Mesenchymal stem cell (in vitro differentiated cells and primary cell): Measurements from ENCODE around the gene MICAL2.

ENCODE experiments used
- DNase-seq: peaks from one replicate; pipeline ENCODE4 v3.0.0-alpha.2; 2013
- H2AFZ ChIP-seq: one replicate; pipeline ENCODE4 v1.6.1; 2013; ENCODE audit warnings: low read depth, mild to moderate bottlenecking, control low read depth, inconsistent platforms, low read length, moderate library complexity
- H2AK5ac ChIP-seq: 2 replicates; pipeline ENCODE4 v1.6.1; 2013; ENCODE audit warnings: low read length, moderate library complexity, mild to moderate bottlenecking, inconsistent platforms; ENCODE audit not compliant: severe bottlenecking
- H2BK120ac ChIP-seq: one replicate; pipeline ENCODE4 v1.6.1; 2013; ENCODE audit warnings: low read depth, mild to moderate bottlenecking, inconsistent platforms, low read length, moderate library complexity
- H2BK12ac ChIP-seq, 2 experiments: one replicate each; pipeline ENCODE4 v1.6.1; 2013; ENCODE audit warnings: inconsistent platforms in 2 of 2, low read length in 2 of 2, mild to moderate bottlenecking in 2 of 2, moderate library complexity in 2 of 2, control low read depth in 1 of 2
- H2BK15ac ChIP-seq: one replicate; pipeline ENCODE4 v1.6.1; 2013; ENCODE audit warnings: mild to moderate bottlenecking, low read depth, inconsistent platforms; ENCODE audit not compliant: poor library complexity, severe bottlenecking
- H2BK5ac ChIP-seq: 2 replicates; pipeline ENCODE4 v1.6.1; 2013; ENCODE audit warnings: low read depth, mild to moderate bottlenecking, low read length, control low read depth, inconsistent platforms; ENCODE audit not compliant: poor library complexity, severe bottlenecking
- H3K14ac ChIP-seq, 2 experiments: one replicate each; pipeline ENCODE4 v1.6.1; 2013; ENCODE audit warnings: inconsistent platforms in 2 of 2, low read length in 2 of 2, control low read depth in 1 of 2, mild to moderate bottlenecking in 1 of 2, moderate library complexity in 1 of 2
- H3K18ac ChIP-seq, 2 experiments: one replicate each; pipeline ENCODE4 v1.6.1; 2013; ENCODE audit warnings: inconsistent platforms in 2 of 2, low read length in 2 of 2, control low read depth in 1 of 2, low read depth in 1 of 2, mild to moderate bottlenecking in 1 of 2
- H3K23ac ChIP-seq, 2 experiments: one replicate each; pipeline ENCODE4 v1.6.1; 2013; ENCODE audit warnings: inconsistent platforms in 2 of 2, low read length in 2 of 2, mild to moderate bottlenecking in 2 of 2, moderate library complexity in 2 of 2, control low read depth in 1 of 2
- H3K27ac ChIP-seq: 2 replicates; pipeline ENCODE4 v1.5.1; 2013; ENCODE audit warnings: mild to moderate bottlenecking, moderate library complexity, low read length, control low read depth, inconsistent platforms; ENCODE audit not compliant: poor library complexity, severe bottlenecking
- H3K27me3 ChIP-seq, 2 experiments: 2 replicates each; pipeline versions ENCODE4 v1.6.1 to v1.7.0; 2013; ENCODE audit warnings: low read length in 2 of 2, mild to moderate bottlenecking in 2 of 2, moderate library complexity in 2 of 2, control low read depth in 1 of 2, inconsistent platforms in 1 of 2; ENCODE audit not compliant: control insufficient read depth in 1 of 2, insufficient read depth in 1 of 2
- H3K36me3 ChIP-seq, 2 experiments: 2 replicates each; pipeline versions ENCODE4 v1.6.1 to v1.7.0; 2013; ENCODE audit warnings: low read length in 2 of 2, control low read depth in 1 of 2, inconsistent platforms in 1 of 2, low read depth in 1 of 2, mild to moderate bottlenecking in 1 of 2; ENCODE audit not compliant: insufficient read depth in 2 of 2, control insufficient read depth in 1 of 2
- H3K4ac ChIP-seq, 2 experiments: one replicate each; pipeline ENCODE4 v1.6.1; 2013; ENCODE audit warnings: inconsistent platforms in 2 of 2, low read length in 2 of 2, mild to moderate bottlenecking in 2 of 2, moderate library complexity in 2 of 2, control low read depth in 1 of 2, low read depth in 1 of 2
- H3K4me1 ChIP-seq: 2 replicates; pipeline ENCODE4 v1.6.1; 2013; ENCODE audit warnings: low read depth, low read length, control low read depth; ENCODE audit not compliant: control insufficient read depth, insufficient read depth
- H3K4me2 ChIP-seq: 2 replicates; pipeline ENCODE4 v1.6.1; 2013; ENCODE audit warnings: low read length, mild to moderate bottlenecking, inconsistent platforms; ENCODE audit not compliant: poor library complexity, severe bottlenecking
- H3K4me3 ChIP-seq, 2 experiments: 2 replicates each; pipeline versions ENCODE4 v1.5.1 to v1.7.0; 2013; ENCODE audit warnings: low read length in 2 of 2, mild to moderate bottlenecking in 2 of 2, control low read depth in 1 of 2, low read depth in 1 of 2; ENCODE audit not compliant: insufficient read depth in 1 of 2
- H3K79me1 ChIP-seq: replicated peaks from 2 replicates; pipeline ENCODE4 v1.6.1; 2013; ENCODE audit warnings: mild to moderate bottlenecking, control low read depth, low read length, inconsistent platforms; ENCODE audit not compliant: poor library complexity, severe bottlenecking
- H3K9ac ChIP-seq: 2 replicates; pipeline ENCODE4 v1.7.0; 2013; ENCODE audit warnings: mild to moderate bottlenecking, low read length, moderate library complexity
- H3K9me3 ChIP-seq: 2 replicates; pipeline ENCODE4 v1.7.0; 2013; ENCODE audit warnings: mild to moderate bottlenecking, low read length; ENCODE audit not compliant: control insufficient read depth
- H4K8ac ChIP-seq: one replicate; pipeline ENCODE4 v1.6.1; 2013; ENCODE audit warnings: inconsistent platforms, mild to moderate bottlenecking, low read length, moderate library complexity
- H4K91ac ChIP-seq: one replicate; pipeline ENCODE4 v1.6.1; 2013; ENCODE audit warnings: mild to moderate bottlenecking, low read length, inconsistent platforms
- WGBS: methylation state at CpG from one replicate; pipeline ENCODE4 v1.1.7; 2013; ENCODE audit warnings: mixed read lengths; 5-methylcytosine and 5-hydroxymethylcytosine counted together

The MICAL2 gene

DNA sequence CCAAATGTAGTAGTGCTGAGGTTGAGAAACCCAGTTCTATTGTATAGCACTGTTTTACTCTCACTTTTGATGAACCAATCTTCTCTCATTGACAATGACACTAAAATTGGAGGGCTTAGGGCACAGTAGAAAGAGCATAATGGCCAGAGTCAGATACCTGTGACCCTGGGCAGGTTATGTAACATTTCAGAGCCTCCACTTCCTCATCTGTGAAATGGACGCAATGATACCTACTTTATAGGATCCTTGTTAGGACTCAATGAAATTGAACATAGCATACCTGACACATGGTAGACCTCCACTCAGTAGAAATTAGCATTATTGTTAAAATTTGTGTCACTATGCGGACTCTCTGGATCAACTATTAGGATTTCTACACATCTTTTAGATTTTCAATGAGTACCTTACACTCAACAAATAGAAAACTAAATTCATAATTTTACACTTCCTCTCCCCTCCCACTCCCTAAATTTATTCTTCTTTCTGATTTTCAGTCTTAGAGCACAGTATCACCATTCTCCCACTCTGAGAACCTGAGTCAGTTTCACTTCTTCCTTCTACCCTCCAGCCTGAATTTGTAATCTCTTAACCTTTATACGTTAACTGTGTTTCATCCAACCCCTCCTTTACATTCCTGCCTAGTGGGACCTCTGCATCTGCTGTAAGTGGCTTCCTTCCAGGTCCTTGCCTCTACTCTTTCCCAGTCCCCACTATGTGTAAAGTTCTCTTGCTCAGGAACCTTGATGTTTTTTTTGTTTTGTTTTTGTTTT is 78.3 kb downstream of the MICAL2 start:
- no peak overlapping the region for H3K4me2 ChIP-seq
- peaks cover 23% of the 10 kb centered on the region for H3K79me1 ChIP-seq
- no peak overlapping the region for H3K4ac ChIP-seq
- no peak overlapping the region for H2BK120ac ChIP-seq
- peaks cover 21% of the 10 kb centered on the region for H3K4me1 ChIP-seq
- no peak overlapping the region for H3K9ac ChIP-seq
- H2BK15ac ChIP-seq: no peak overlapping the region
- no peak overlapping the region for H2BK5ac ChIP-seq
- no peak overlapping the region for H4K91ac ChIP-seq
- no peak overlapping the region for H3K14ac ChIP-seq
- H3K9me3 ChIP-seq: no peaks in the 10 kb centered on the region
- no peak overlapping the region for H3K27ac ChIP-seq
- no peak overlapping the region for H2AK5ac ChIP-seq
- 97% methylated on average over 3 of the region's 3 CpGs for WGBS
- peaks cover 9 to 12% of the 10 kb centered on the region in 2 experiments for H3K36me3 ChIP-seq
- no peak overlapping the region for H2AFZ ChIP-seq
- no peak overlapping the region for H3K23ac ChIP-seq
- H2BK12ac ChIP-seq: no peak overlapping the region
- no peak for DNase-seq
- H3K4me3 ChIP-seq: no peak overlapping the region
- no peak overlapping the region for H3K18ac ChIP-seq
- no peak overlapping the region for H4K8ac ChIP-seq
- no peaks in the 10 kb centered on the region for H3K27me3 ChIP-seq

- no peak overlapping the region for H4K91ac ChIP-seq
- H3K14ac ChIP-seq: no peak overlapping the region
- no peak overlapping the region for H2BK15ac ChIP-seq
- H2BK5ac ChIP-seq: no peak overlapping the region
- no peak overlapping the region for H3K23ac ChIP-seq
- peaks cover 9 to 12% of the 10 kb centered on the region in 2 experiments for H3K36me3 ChIP-seq
- H4K8ac ChIP-seq: no peak overlapping the region
- no peak overlapping the region for H2BK12ac ChIP-seq
- H2AFZ ChIP-seq: no peak overlapping the region
- no peak overlapping the region for H3K9ac ChIP-seq
- 95% methylated on average over 8 of the region's 8 CpGs for WGBS
- H2AK5ac ChIP-seq: no peak overlapping the region
- no peak for DNase-seq
- H3K4me2 ChIP-seq: no peak overlapping the region
- no peak overlapping the region for H2BK120ac ChIP-seq
- peak overlapping the region in 1 of 2 experiments; percentile 75 for H3K18ac ChIP-seq
- H3K79me1 ChIP-seq: peaks cover 25% of the 10 kb centered on the region
- H3K27ac ChIP-seq: no peak overlapping the region
- peaks cover 15% of the 10 kb centered on the region for H3K4me1 ChIP-seq
- no peaks in the 10 kb centered on the region for H3K9me3 ChIP-seq
- no peaks in the 10 kb centered on the region for H3K27me3 ChIP-seq
- H3K4me3 ChIP-seq: no peak overlapping the region
- no peak overlapping the region for H3K4ac ChIP-seq
These were observed 79.3 kb downstream of the MICAL2 start for GRCh38 chr11:12189543-12190235.

DNA sequence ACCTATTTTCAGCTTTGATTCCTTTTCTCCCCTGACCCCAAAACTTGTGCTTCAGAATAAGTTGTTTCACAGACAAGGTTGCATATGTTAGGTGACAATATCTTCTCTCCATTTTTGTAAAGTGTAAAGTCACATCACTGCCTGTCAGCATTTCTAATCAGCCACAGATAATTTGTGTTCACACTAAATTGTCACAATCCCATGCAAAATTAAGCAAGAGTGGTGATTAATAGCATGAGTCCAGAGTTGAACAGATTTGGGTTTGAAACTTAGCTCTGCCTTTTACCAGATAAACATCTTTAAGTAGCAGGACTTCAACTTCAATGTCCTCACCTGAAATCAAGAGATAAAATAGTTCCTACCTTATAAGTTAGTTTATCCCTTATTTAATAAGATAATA is 80.1 kb downstream of the MICAL2 start:
- Histone ChIP-seq H3K4me2 (no peak overlapping the region), H3K4me1 (peaks cover 11% of the 10 kb centered on the region), H3K23ac (no peak overlapping the region), H4K8ac (no peak overlapping the region), H2BK120ac (no peak overlapping the region), H3K14ac (no peak overlapping the region), H3K9ac (no peak overlapping the region), H2AFZ (no peak overlapping the region), H3K27ac (no peak overlapping the region), H3K4ac (no peak overlapping the region), H4K91ac (no peak overlapping the region), H2AK5ac (no peak overlapping the region), H2BK12ac (no peak overlapping the region), H3K18ac (no peak overlapping the region), H3K79me1 (peaks cover 26% of the 10 kb centered on the region), H3K4me3 (no peak overlapping the region), H2BK15ac (no peak overlapping the region), H2BK5ac (no peak overlapping the region), H3K36me3 (peaks cover 9 to 12% of the 10 kb centered on the region in 2 experiments), H3K9me3 (no peaks in the 10 kb centered on the region), H3K27me3 (no peaks in the 10 kb centered on the region)
- DNase-seq: no peak

- H2AK5ac ChIP-seq: no peak overlapping the region
- H4K91ac ChIP-seq: no peak overlapping the region
- no peaks in the 10 kb centered on the region for H3K9me3 ChIP-seq
- H3K4me3 ChIP-seq: no peak overlapping the region
- H2BK12ac ChIP-seq: no peak overlapping the region
- H4K8ac ChIP-seq: no peak overlapping the region
- no peak overlapping the region for H3K27ac ChIP-seq
- H3K4ac ChIP-seq: no peak overlapping the region
- no peak overlapping the region for H3K18ac ChIP-seq
- no peak overlapping the region for H2AFZ ChIP-seq
- no peak overlapping the region for H3K9ac ChIP-seq
- H3K27me3 ChIP-seq: no peaks in the 10 kb centered on the region
- H3K79me1 ChIP-seq: peaks cover 21% of the 10 kb centered on the region
- no peak for DNase-seq
- no peak overlapping the region for H2BK5ac ChIP-seq
- WGBS: 96% methylated on average over 7 of the region's 8 CpGs
- H3K23ac ChIP-seq: no peak overlapping the region
- peaks cover 6 to 12% of the 10 kb centered on the region in 2 experiments for H3K36me3 ChIP-seq
- H2BK15ac ChIP-seq: no peak overlapping the region
- H3K4me2 ChIP-seq: no peak overlapping the region
- no peak overlapping the region for H3K14ac ChIP-seq
- no peak overlapping the region for H2BK120ac ChIP-seq
- peaks cover 4% of the 10 kb centered on the region for H3K4me1 ChIP-seq
These were observed 82.6 kb downstream of the MICAL2 start for GRCh38 chr11:12192794-12193514.
